ENCODE data around the gene PKNOX2. TPM values are rescaled to one million over a fixed set of nuclear protein-coding genes. Genes with fewer than 3 reads are reported as not detected.
A peak's percentile ranks its signal among the peaks of the same experiment; 100 is the strongest.

The PKNOX2 gene
- total RNA-seq, 2 donors from 2014 or later = 4.0 to 6.9 TPM

GRCh38 chr11:125132596-125132995 lies 32.0 kb upstream of the PKNOX2 start:
- no peak for DNase-seq
- Histone ChIP-seq H3K27me3 (ENCODE audit: control insufficient read depth, insufficient read depth, low read length, poor library complexity, severe bottlenecking) (peaks cover 25% of the 10 kb centered on the region), H3K9ac (ENCODE audit: extremely low read depth, low read length, poor library complexity, severe bottlenecking) (no peak overlapping the region), H3K4me1 (ENCODE audit: control insufficient read depth, insufficient read depth, low read length) (no peaks in the 10 kb centered on the region), H3K9me3 (ENCODE audit: control insufficient read depth, low read length) (no peaks in the 10 kb centered on the region), H3K36me3 (ENCODE audit: control insufficient read depth, insufficient read depth, low read length) (no peaks in the 10 kb centered on the region), H3K4me3 (ENCODE audit: low read length) (no peak overlapping the region), H3K27ac (ENCODE audit: low read depth, low read length) (no peak overlapping the region)
- Mint-ChIP-seq H3K27me3 (ENCODE audit: insufficient read depth) (peaks cover 46% of the 10 kb centered on the region), H3K36me3 (ENCODE audit: low read depth) (no peaks in the 10 kb centered on the region), H3K27ac (no peak overlapping the region), H3K4me3 (no peak overlapping the region), H3K9me3 (no peaks in the 10 kb centered on the region), H3K4me1 (peaks cover 2% of the 10 kb centered on the region)
- no peak for TF ChIP-seq CTCF (conservative IDR thresholded peaks at IDR 0.05)
- WGBS, 2 experiments (ENCODE audit: insufficient coverage in 1 of 2, insufficient read length in 1 of 2) = 87 to 93% methylated on average over 3 to 7 of the region's 7 CpGs

- H3K4me1 ChIP-seq (ENCODE audit: control insufficient read depth, insufficient read depth, low read length) = peaks cover 5% of the 10 kb centered on the region
- Mint-ChIP-seq H3K4me1 (peaks cover 23% of the 10 kb centered on the region), H3K27ac (no peak overlapping the region), H3K36me3 (ENCODE audit: low read depth) (no peaks in the 10 kb centered on the region), H3K9me3 (no peaks in the 10 kb centered on the region), H3K4me3 (no peak overlapping the region), H3K27me3 (ENCODE audit: insufficient read depth) (peaks cover 46% of the 10 kb centered on the region)
- H3K27me3 ChIP-seq (ENCODE audit: control insufficient read depth, insufficient read depth, low read length, poor library complexity, severe bottlenecking) = peaks cover 5% of the 10 kb centered on the region
- no peak overlapping the region for H3K27ac ChIP-seq (ENCODE audit: low read depth, low read length)
- no peaks in the 10 kb centered on the region for H3K9me3 ChIP-seq (ENCODE audit: control insufficient read depth, low read length)
- DNase-seq = no peak
- no peak for TF ChIP-seq CTCF (conservative IDR thresholded peaks at IDR 0.05)
- H3K36me3 ChIP-seq (ENCODE audit: control insufficient read depth, insufficient read depth, low read length) = no peaks in the 10 kb centered on the region
- H3K9ac ChIP-seq (ENCODE audit: extremely low read depth, low read length, poor library complexity, severe bottlenecking) = no peak overlapping the region
- H3K4me3 ChIP-seq (ENCODE audit: low read length) = no peak overlapping the region
These were observed 28.6 kb upstream of the PKNOX2 start for GRCh38 chr11:125136001-125136400.

GRCh38 chr11:125138966-125139365 lies 25.6 kb upstream of the PKNOX2 start:
- H3K9me3 ChIP-seq (ENCODE audit: control insufficient read depth, low read length) = no peaks in the 10 kb centered on the region
- peaks cover 7% of the 10 kb centered on the region for H3K4me1 ChIP-seq (ENCODE audit: control insufficient read depth, insufficient read depth, low read length)
- no peak overlapping the region for H3K4me3 Mint-ChIP-seq
- H3K9ac ChIP-seq (ENCODE audit: extremely low read depth, low read length, poor library complexity, severe bottlenecking) = no peak overlapping the region
- TF ChIP-seq CTCF (conservative IDR thresholded peaks at IDR 0.05) = no peak
- H3K36me3 ChIP-seq (ENCODE audit: control insufficient read depth, insufficient read depth, low read length) = no peaks in the 10 kb centered on the region
- H3K27ac ChIP-seq (ENCODE audit: low read depth, low read length) = peak overlapping the region; percentile 76
- peaks cover 5% of the 10 kb centered on the region for H3K27me3 ChIP-seq (ENCODE audit: control insufficient read depth, insufficient read depth, low read length, poor library complexity, severe bottlenecking)
- H3K4me1 Mint-ChIP-seq = peaks cover 30% of the 10 kb centered on the region
- peaks cover 47% of the 10 kb centered on the region for H3K27me3 Mint-ChIP-seq (ENCODE audit: insufficient read depth)
- no peak overlapping the region for H3K27ac Mint-ChIP-seq
- no peak for DNase-seq
- WGBS, 2 experiments (ENCODE audit: insufficient coverage in 1 of 2, insufficient read length in 1 of 2) = 86% methylated on average over 8 of the region's 8 CpGs; no CpG with 5 or more reads in 1 of the 2 experiments
- H3K9me3 Mint-ChIP-seq = no peaks in the 10 kb centered on the region
- no peaks in the 10 kb centered on the region for H3K36me3 Mint-ChIP-seq (ENCODE audit: low read depth)
- no peak overlapping the region for H3K4me3 ChIP-seq (ENCODE audit: low read length)

Data from endodermal cell (in vitro differentiated cells).